HG02588 (cell line): Measurements from ENCODE around the gene CD19.
"Not testable (repeated sequence)": the region's sequence is repeated elsewhere in the genome, so short reads cannot be mapped to it uniquely, and the experiment has no call there.

ENCODE experiments used
- ATAC-seq: cut with Tn5 transposase; IDR thresholded peaks from one replicate; pipeline ENCODE4 v1.9.1; 2021; ENCODE audit warnings: mild to moderate bottlenecking, moderate library complexity; ENCODE audit not compliant: unreplicated experiment

The CD19 gene

GRCh38 chr16:28931801-28932225 lies at the start of gene CD19:
Gene CD19, plus strand, starts transcription at chr16:28931971. Its CDS starts 30 bp downstream, at chr16:28932001.
- ATAC-seq: no peak

- ATAC-seq: no peak
Measured at GRCh38 chr16:28882551-28883160, 49.1 kb upstream of the CD19 start.

GRCh38 chr16:28883221-28883996 lies 48.4 kb upstream of the CD19 start:
- ATAC-seq: no peak

GRCh38 chr16:28884045-28884444 lies 47.7 kb upstream of the CD19 start:
- ATAC-seq: no peak

GRCh38 chr16:28886945-28887344 lies 44.8 kb upstream of the CD19 start:
- ATAC-seq: no peak

- ATAC-seq: not testable (repeated sequence)
Measured at GRCh38 chr16:28890355-28890754, 41.4 kb upstream of the CD19 start.

- ATAC-seq: no peak
Measured at GRCh38 chr16:28891964-28892890, 39.5 kb upstream of the CD19 start.

GRCh38 chr16:28893291-28893690 lies 38.5 kb upstream of the CD19 start:
- no peak for ATAC-seq

- no peak for ATAC-seq
Measured at GRCh38 chr16:28895609-28896008, 36.2 kb upstream of the CD19 start.

GRCh38 chr16:28897826-28898225 lies 33.9 kb upstream of the CD19 start:
- ATAC-seq: no peak

GRCh38 chr16:28898266-28898665 lies 33.5 kb upstream of the CD19 start:
- ATAC-seq: no peak

GRCh38 chr16:28898942-28899341 lies 32.8 kb upstream of the CD19 start:
- no peak for ATAC-seq

- ATAC-seq: no peak
Measured at GRCh38 chr16:28899882-28900590, 31.7 kb upstream of the CD19 start.

- no peak for ATAC-seq
Measured at GRCh38 chr16:28900601-28901000, 31.2 kb upstream of the CD19 start.

- ATAC-seq: no peak
Measured at GRCh38 chr16:28901862-28902261, 29.9 kb upstream of the CD19 start.

GRCh38 chr16:28902909-28903308 lies 28.9 kb upstream of the CD19 start:
- ATAC-seq: no peak

- no peak for ATAC-seq
Measured at GRCh38 chr16:28903344-28904042, 28.3 kb upstream of the CD19 start.

- no peak for ATAC-seq
Measured at GRCh38 chr16:28904363-28904762, 27.4 kb upstream of the CD19 start.

- ATAC-seq: no peak
Measured at GRCh38 chr16:28904828-28905227, 26.9 kb upstream of the CD19 start.

GRCh38 chr16:28905229-28905754 lies 26.5 kb upstream of the CD19 start:
- no peak for ATAC-seq
